Spleen (tissue), 7 donors: Measurements from ENCODE around the gene VANGL1.

Experiments used
- CTCF ChIP-seq, 11 experiments: fragments of 200-600 bp in 7 of 11; fragments of 450-650 bp in 4 of 11; sonication (generic) in 4 of 11; IDR thresholded peaks in 8 of 11; conservative IDR thresholded peaks in 3 of 11; 1 replicate in 7 of 11; 2 replicates in 4 of 11; pipeline versions ENCODE4 v1.4.0 to v1.8.0; 2016 to 2021; ENCODE audit warnings: antibody characterized with exemption in 11 of 11, inconsistent platforms in 4 of 11, mild to moderate bottlenecking in 1 of 11
- POLR2A ChIP-seq, 3 donors: fragments of 450-650 bp; IDR thresholded peaks; one replicate each; pipeline ENCODE4 v1.5.1; 2017; ENCODE audit warnings: antibody characterized with exemption in 3 of 3, mild to moderate bottlenecking in 1 of 3
- POLR2AphosphoS5 ChIP-seq, 3 donors: sonication (generic); formaldehyde crosslinking; IDR thresholded peaks; one replicate each; pipeline ENCODE4 v1.5.1; 2017; ENCODE audit warnings: antibody characterized with exemption in 3 of 3
- donor health status: DM: no; HTN: no; CAD: no; lungs with moderate emphysema.
- donor health status: DM: no; HTN: no; CAD: no.
- donor health status: DM: no; HTN: no; CAD: no.

- TF ChIP-seq CTCF (IDR thresholded peaks at IDR 0.05 in 8 of 11, conservative IDR thresholded peaks at IDR 0.05 in 3 of 11) (no peak), POLR2A (IDR thresholded peaks at IDR 0.05) (no peak), POLR2AphosphoS5 (IDR thresholded peaks at IDR 0.05) (no peak)
These were observed 72.9 kb downstream of the VANGL1 start for GRCh38 chr1:115714572-115715141.
